Adrenal gland (tissue), 12 donors: ENCODE measurements around the gene DGAT2. TPM values are rescaled to one million over a fixed set of nuclear protein-coding genes. Genes with fewer than 3 reads are reported as not detected.

Experiments used
- DNase-seq, 7 donors: peaks; one replicate each; pipeline ENCODE4 v3.0.0-alpha.2; 2019 to 2020
- H3K27ac ChIP-seq, 5 donors: fragments of 200-600 bp; sonication (generic) in 4 of 5; 1 replicate in 3 of 5; 2 replicates in 2 of 5; pipeline versions ENCODE4 v1.5.1 to v1.8.0; 2016 to 2020; ENCODE audit warnings: mild to moderate bottlenecking in 1 of 5
- H3K27me3 ChIP-seq: fragments of 200-600 bp; 2 replicates; pipeline ENCODE4 v1.8.0; 2021
- H3K36me3 ChIP-seq, 2 donors: fragments of 200-600 bp; replicated peaks in 1 of 2; 1 replicate in 1 of 2; 2 replicates in 1 of 2; pipeline versions ENCODE4 v1.5.1 to v1.8.0; 2018 to 2022
- H3K4me1 ChIP-seq, 2 donors: fragments of 200-600 bp; replicated peaks in 1 of 2; 1 replicate in 1 of 2; 2 replicates in 1 of 2; pipeline versions ENCODE4 v1.5.1 to v1.8.0; 2018 to 2021
- H3K4me3 ChIP-seq, 4 donors: fragments of 200-600 bp; sonication (generic) in 3 of 4; one replicate each; pipeline ENCODE4 v1.5.1; 2016 to 2018
- H3K9me3 ChIP-seq, 3 donors: fragments of 200-600 bp; sonication (generic) in 1 of 3; replicated peaks in 1 of 3; 1 replicate in 2 of 3; 2 replicates in 1 of 3; pipeline versions ENCODE4 v1.5.1 to v1.8.0; 2016 to 2021
- POLR2A ChIP-seq, 2 donors: fragments of 450-650 bp; IDR thresholded peaks; one replicate each; pipeline ENCODE4 v1.6.1; 2017; ENCODE audit warnings: antibody characterized with exemption in 2 of 2, mild to moderate bottlenecking in 2 of 2, moderate library complexity in 1 of 2
- WGBS, 4 donors: extraction: QIAGEN DNeasy Blood & Tissue Kit in 2 of 4; methylation state at CpG; one replicate each; pipeline versions ENCODE4 v1.1.5 to v1.1.7; 2013 to 2017; 5-methylcytosine and 5-hydroxymethylcytosine counted together
- intact Hi-C, 2 donors: fragments of 100-400 bp; cut with DNase I; formaldehyde crosslinking; loops; one replicate each; pipeline versions ENCODE4 v1.14.1 to v1.15.0; 2022 to 2023
- polyA plus RNA-seq, 3 donors: library from polyadenylated mRNA; stranded (reverse); fragments of 200-250 nt in 2 of 3; fragments of 350-450 nt in 1 of 3; fragmentation: Illumina TruSeq in 1 of 3; extraction: RNeasy Lipid Tissue Mini Kit (QIAGEN cat#74804) in 1 of 3; gene quantifications; one replicate each; pipeline ENCODE4 v1.2.3, GENCODE V29; 2013 to 2014
- total RNA-seq, 9 donors: library from RNA; depleted of rRNA in 4 of 9; stranded (reverse); fragments of >200 nt in 4 of 9; fragments of 120-200 nt in 1 of 9; fragmentation: NEBNext Ultra II Directional in 1 of 9; extraction: Animal tissue kit (Norgen Biotek cat#: 25700) in 1 of 9; gene quantifications; one replicate each; pipeline versions ENCODE4 v1.1.0 to v1.2.4, GENCODE V29; 2013 to 2023
- TF ChIP-seq, protein P1 (sequence below), 6 experiments: fragments of 450-650 bp in 4 of 6; fragments of 200-600 bp in 2 of 6; sonication (generic) in 1 of 6; IDR thresholded peaks; 1 replicate in 5 of 6; 2 replicates in 1 of 6; pipeline versions ENCODE4 v1.5.1 to v1.8.0; 2016 to 2021; ENCODE audit warnings: antibody characterized with exemption in 6 of 6, mild to moderate bottlenecking in 2 of 6, moderate library complexity in 1 of 6
- donor health status: healthy with polysubstance abuse.
- donor health status: Bipolar disorder and iron deficiency.
- donor health status: DM: yes; HTN: yes; CAD: no.
- donor health status: DM: no; HTN: no; CAD: no.
- donor health status: DM: no; HTN: no; CAD: no.
- donor health status: DM: yes; HTN: yes; CAD: no.

The DGAT2 gene
- total and polyA plus RNA-seq, 12 donors, result 2.1 to 79.2 (median 7.5) TPM

DNA sequence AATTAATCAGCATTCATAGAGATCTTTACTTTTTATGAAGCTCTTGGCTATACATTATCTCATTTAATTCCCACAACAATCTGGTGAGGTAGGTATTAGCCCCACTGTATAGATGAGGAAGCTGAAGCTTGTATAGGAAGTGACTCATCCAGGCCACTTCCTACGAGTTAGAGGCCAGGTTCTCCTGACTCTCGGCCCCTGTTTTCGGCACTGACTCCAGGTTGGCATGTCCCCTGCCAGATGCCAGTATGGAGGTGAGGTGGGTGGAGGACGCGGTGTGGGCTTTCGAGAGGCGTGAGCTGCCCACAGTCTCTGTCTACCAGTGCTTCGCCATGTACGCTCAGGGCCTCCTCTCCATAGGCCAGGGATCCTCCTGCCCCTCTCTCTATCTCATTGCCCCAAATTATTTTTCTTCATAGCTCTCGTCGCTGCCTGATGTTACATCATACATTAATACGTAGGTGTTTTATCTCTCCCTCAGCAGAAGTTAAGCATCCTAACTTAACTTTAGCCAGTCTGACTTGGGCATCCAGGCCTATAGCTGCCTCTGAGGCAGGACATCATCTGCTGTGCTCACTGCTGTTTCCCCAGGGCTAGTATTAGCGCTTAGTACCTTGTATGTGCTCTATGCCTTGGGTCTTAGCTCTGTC, 9.0 kb downstream of the DGAT2 start:
- intact Hi-C loops, result no loop called here
- Histone ChIP-seq H3K4me1 (no peaks in the 10 kb centered on the region), H3K27me3 (no peaks in the 10 kb centered on the region), H3K9me3 (no peaks in the 10 kb centered on the region), H3K27ac (no peak overlapping the region), H3K36me3 (no peaks in the 10 kb centered on the region), H3K4me3 (no peak overlapping the region)
- TF ChIP-seq POLR2A (IDR thresholded peaks at IDR 0.05), result no peak
- 78 to 91% (median 87%) methylated on average over 13 of the region's 13 CpGs for WGBS, 4 donors
- DNase-seq, result no peak

DNA sequence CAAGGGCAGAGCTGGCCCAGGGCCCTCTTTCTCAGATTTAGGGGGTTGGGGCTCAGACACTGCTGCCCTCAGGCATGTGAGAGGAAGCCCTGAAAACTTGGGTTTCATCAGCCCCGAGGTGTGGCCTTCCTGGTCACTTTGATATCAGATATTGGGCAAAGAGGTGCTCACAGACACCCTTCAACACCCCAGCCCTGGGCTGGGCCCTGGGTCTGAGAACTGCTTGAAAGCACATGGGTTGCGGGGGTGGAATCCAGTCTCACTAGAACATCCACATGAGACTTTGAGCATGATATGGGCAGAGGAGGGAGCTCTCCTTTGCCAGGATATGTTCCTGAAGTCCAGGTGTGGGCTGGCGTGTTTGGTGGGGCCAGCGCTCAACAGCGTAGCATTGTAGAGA, 10.4 kb downstream of the DGAT2 start:
- TF ChIP-seq POLR2A (IDR thresholded peaks at IDR 0.05), result no peak
- TF ChIP-seq, protein P1, sequence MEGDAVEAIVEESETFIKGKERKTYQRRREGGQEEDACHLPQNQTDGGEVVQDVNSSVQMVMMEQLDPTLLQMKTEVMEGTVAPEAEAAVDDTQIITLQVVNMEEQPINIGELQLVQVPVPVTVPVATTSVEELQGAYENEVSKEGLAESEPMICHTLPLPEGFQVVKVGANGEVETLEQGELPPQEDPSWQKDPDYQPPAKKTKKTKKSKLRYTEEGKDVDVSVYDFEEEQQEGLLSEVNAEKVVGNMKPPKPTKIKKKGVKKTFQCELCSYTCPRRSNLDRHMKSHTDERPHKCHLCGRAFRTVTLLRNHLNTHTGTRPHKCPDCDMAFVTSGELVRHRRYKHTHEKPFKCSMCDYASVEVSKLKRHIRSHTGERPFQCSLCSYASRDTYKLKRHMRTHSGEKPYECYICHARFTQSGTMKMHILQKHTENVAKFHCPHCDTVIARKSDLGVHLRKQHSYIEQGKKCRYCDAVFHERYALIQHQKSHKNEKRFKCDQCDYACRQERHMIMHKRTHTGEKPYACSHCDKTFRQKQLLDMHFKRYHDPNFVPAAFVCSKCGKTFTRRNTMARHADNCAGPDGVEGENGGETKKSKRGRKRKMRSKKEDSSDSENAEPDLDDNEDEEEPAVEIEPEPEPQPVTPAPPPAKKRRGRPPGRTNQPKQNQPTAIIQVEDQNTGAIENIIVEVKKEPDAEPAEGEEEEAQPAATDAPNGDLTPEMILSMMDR (IDR thresholded peaks at IDR 0.05), result no peak
- Histone ChIP-seq H3K36me3 (no peaks in the 10 kb centered on the region), H3K27me3 (no peaks in the 10 kb centered on the region), H3K4me3 (no peak overlapping the region), H3K4me1 (no peaks in the 10 kb centered on the region), H3K9me3 (no peaks in the 10 kb centered on the region), H3K27ac (no peak overlapping the region)
- intact Hi-C loops, result no loop called here
- 88 to 92% (median 89%) methylated on average over 4 to 5 of the region's 5 CpGs for WGBS, 4 donors
- no peak for DNase-seq

DNA sequence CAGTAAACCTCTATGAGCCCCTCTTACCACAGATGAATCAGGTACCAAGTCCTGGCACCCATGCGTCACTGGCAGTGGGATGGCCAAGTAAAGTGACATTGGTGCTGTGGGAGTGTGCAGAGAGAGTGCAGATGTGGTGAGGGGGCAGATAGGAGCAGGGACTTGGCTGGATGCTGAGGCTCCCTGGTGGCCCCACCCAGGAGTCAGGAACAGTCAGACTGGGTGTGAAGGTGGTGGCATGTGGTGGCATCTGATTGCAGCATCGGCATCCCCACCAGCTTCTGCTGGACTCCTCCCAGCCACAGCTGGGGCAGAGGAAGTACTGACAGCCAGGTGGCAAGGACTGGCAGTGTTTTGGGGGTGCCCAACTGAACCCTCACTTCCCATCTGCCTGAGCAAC, 11.4 kb downstream of the DGAT2 start:
- H3K27me3 ChIP-seq, result no peaks in the 10 kb centered on the region

DNA sequence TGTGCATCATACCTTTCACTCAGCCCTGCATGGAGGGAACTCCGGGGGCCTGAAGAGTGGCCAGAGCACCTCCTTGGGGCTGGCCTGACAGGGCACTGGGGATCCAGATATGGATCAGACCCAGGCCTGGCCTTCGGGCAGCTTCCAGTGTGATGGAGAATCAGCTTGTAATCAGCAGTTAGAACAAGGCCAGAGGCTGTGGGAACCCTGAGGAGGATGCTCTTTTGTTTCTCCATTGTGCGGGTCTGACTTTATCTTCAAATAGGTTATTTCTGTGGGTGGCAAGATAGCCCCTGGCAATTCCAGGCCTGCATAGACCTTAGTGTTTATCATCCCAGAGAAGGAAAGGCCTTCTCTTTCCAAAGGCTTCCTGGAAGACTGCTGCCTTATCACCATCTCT, 12.3 kb downstream of the DGAT2 start:
- H3K27ac ChIP-seq, result no peak overlapping the region
- no peaks in the 10 kb centered on the region for H3K4me1 ChIP-seq
- intact Hi-C loops, result no loop called here
- no peak overlapping the region for H3K4me3 ChIP-seq
- no peak for TF ChIP-seq POLR2A (IDR thresholded peaks at IDR 0.05)
- TF ChIP-seq, protein P1 (IDR thresholded peaks at IDR 0.05), result no peak
- H3K36me3 ChIP-seq, result no peaks in the 10 kb centered on the region
- WGBS, 4 donors, result 71 to 77% (median 71%) methylated on average over 1 to 3 of the region's 3 CpGs
- no peaks in the 10 kb centered on the region for H3K27me3 ChIP-seq
- no peaks in the 10 kb centered on the region for H3K9me3 ChIP-seq
- DNase-seq, result no peak

More for the DNA sequence above, 11.4 kb downstream of the DGAT2 start:
- TF ChIP-seq, protein P1 (IDR thresholded peaks at IDR 0.05), result no peak
- TF ChIP-seq POLR2A (IDR thresholded peaks at IDR 0.05), result no peak
- Histone ChIP-seq H3K9me3 (no peaks in the 10 kb centered on the region), H3K27ac (no peak overlapping the region), H3K4me1 (no peaks in the 10 kb centered on the region), H3K4me3 (no peak overlapping the region), H3K36me3 (no peaks in the 10 kb centered on the region)
- intact Hi-C loops, result no loop called here
- DNase-seq, result no peak
- WGBS, 4 donors, result 83 to 100% (median 89%) methylated on average over 1 to 2 of the region's 2 CpGs

DNA sequence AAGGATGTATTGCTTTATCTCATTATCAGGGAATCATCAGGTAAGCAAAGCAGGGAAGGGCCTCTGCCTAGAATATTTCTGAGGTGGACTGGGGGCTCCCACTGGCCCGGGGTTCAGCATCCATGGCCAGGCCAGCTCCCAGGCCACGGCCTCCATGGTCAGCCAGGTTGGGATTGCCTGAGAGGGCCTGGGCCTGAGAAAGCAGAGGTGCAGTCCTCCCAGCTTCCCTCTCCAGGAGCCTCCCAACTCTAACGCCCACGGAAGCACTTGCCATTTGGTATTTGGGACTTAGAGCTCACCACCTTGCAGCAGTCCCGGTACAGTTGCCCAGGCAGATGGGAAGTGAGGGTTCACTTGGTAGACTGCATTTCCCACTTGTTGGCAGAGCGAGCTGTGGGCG, 12.7 kb downstream of the DGAT2 start:
- Histone ChIP-seq H3K4me3 (no peak overlapping the region), H3K36me3 (no peaks in the 10 kb centered on the region), H3K4me1 (no peaks in the 10 kb centered on the region), H3K27me3 (no peaks in the 10 kb centered on the region), H3K9me3 (no peaks in the 10 kb centered on the region), H3K27ac (no peak overlapping the region)
- TF ChIP-seq POLR2A (IDR thresholded peaks at IDR 0.05), result no peak
- TF ChIP-seq, protein P1 (IDR thresholded peaks at IDR 0.05), result no peak
- intact Hi-C loops, result no loop called here
- 92 to 96% (median 94%) methylated on average over 7 of the region's 7 CpGs; no CpG with 5 or more reads in 1 of the 4 donors for WGBS, 4 donors
- no peak for DNase-seq
